GM12878 (cell line): ENCODE results near the gene APOBEC3C. TPM values are rescaled to one million over a fixed set of nuclear protein-coding genes. Genes with fewer than 3 reads are reported as not detected.

ENCODE experiments used
- ATAC-seq: fragments of 200-7000 bp; cut with Tn5 transposase; 3 replicates; pipeline ENCODE4 v1.9.1; 2020; ENCODE audit warnings: mild to moderate bottlenecking, moderate library complexity
- BruUV-seq: library from RNA; stranded (reverse); fragments of 400-500 nt; replicated peaks from 2 replicates; lab custom pipeline; 2021; lab: Mats Ljungman, UMichigan
- CTCF ChIA-PET: fragments of 300-600 bp; sonication (Branson Sonifier 250); formaldehyde crosslinking; extraction: SDS; loops from one replicate; lab custom pipeline; 2021; ENCODE audit warnings: inconsistent platforms; lab: Yijun Ruan, JAX
- POLR2A ChIA-PET: fragments of 350-600 bp; formaldehyde crosslinking; extraction: SDS; loops from one replicate; lab custom pipeline; 2021; ENCODE audit warnings: inconsistent platforms; lab: Charles Lee
- RAD21 ChIA-PET: fragments of 300-600 bp; sonication (Branson Sonifier 250); formaldehyde crosslinking; loops from one replicate; lab custom pipeline; 2023; ENCODE audit warnings: antibody characterized with exemption; ENCODE audit not compliant: unreplicated experiment; lab: Charles Lee
- SMC1A ChIA-PET: fragments of 300-600 bp; sonication (Branson Sonifier 250); formaldehyde crosslinking; loops from one replicate; lab custom pipeline; 2023; ENCODE audit not compliant: unreplicated experiment, uncharacterized antibody; lab: Charles Lee
- DNase-seq: peaks from one replicate; pipeline ENCODE4 v3.0.0-alpha.2; 2011; ENCODE audit warnings: low read depth, low spot score
- FAIRE-seq: peaks from 3 replicates; lab custom pipeline; 2011; peaks lifted over from hg19 to GRCh38; lab: Jason Lieb, UNC
- H2AFZ ChIP-seq: 2 replicates; pipeline ENCODE4 v1.6.0; 2011; ENCODE audit warnings: low read depth, low read length, control low read depth; ENCODE audit not compliant: control insufficient read depth
- H3K27ac ChIP-seq: 2 replicates; pipeline ENCODE4 v1.5.1; 2011; ENCODE audit warnings: control low read depth; ENCODE audit not compliant: control insufficient read depth, insufficient read depth
- H3K27me3 ChIP-seq, 2 experiments: replicated peaks in 1 of 2; 2 replicates each; pipeline versions ENCODE4 v1.6.0 to v1.6.1; 2011; ENCODE audit warnings: low read length in 1 of 2; ENCODE audit not compliant: control insufficient read depth in 2 of 2, insufficient read depth in 2 of 2
- H3K36me3 ChIP-seq, 2 experiments: 2 replicates each; pipeline ENCODE4 v1.5.1; 2011; ENCODE audit warnings: low read length in 1 of 2; ENCODE audit not compliant: control insufficient read depth in 2 of 2, insufficient read depth in 2 of 2
- H3K4me1 ChIP-seq: 2 replicates; pipeline ENCODE4 v1.6.1; 2011; ENCODE audit warnings: mild to moderate bottlenecking, low read length, moderate library complexity, mixed read lengths; ENCODE audit not compliant: control insufficient read depth, insufficient read depth
- H3K4me2 ChIP-seq: 2 replicates; pipeline ENCODE4 v1.6.0; 2011; ENCODE audit warnings: control low read depth; ENCODE audit not compliant: control insufficient read depth, insufficient read depth
- H3K4me3 ChIP-seq: fragments of 200-600 bp; sonication (generic); 2 replicates; pipeline ENCODE4 v1.5.1; 2016
- H3K79me2 ChIP-seq: 2 replicates; pipeline ENCODE4 v1.6.0; 2011; ENCODE audit warnings: low read length; ENCODE audit not compliant: control insufficient read depth, insufficient read depth
- H3K9ac ChIP-seq: 2 replicates; pipeline ENCODE4 v1.8.0; 2011; ENCODE audit warnings: low read length, control low read depth, mixed read lengths; ENCODE audit not compliant: control insufficient read depth, insufficient read depth
- H3K9me3 ChIP-seq: replicated peaks from 3 replicates; pipeline ENCODE4 v1.5.1; 2011; ENCODE audit warnings: mild to moderate bottlenecking, low read length; ENCODE audit not compliant: control insufficient read depth, insufficient read depth
- H4K20me1 ChIP-seq: 2 replicates; pipeline ENCODE4 v1.6.0; 2011; ENCODE audit not compliant: control insufficient read depth, insufficient read depth
- BHLHE40 ChIP-seq, 2 experiments: fragments of 450-650 bp in 1 of 2; IDR thresholded peaks; 2 replicates each; pipeline ENCODE4 v1.6.1; 2011 to 2017; ENCODE audit warnings: low read depth in 2 of 2, borderline replicate concordance in 1 of 2, improper control_type of control experiment in 1 of 2, low read length in 1 of 2, mild to moderate bottlenecking in 1 of 2
- CEBPZ ChIP-seq: fragments of 150-350 bp; IDR thresholded peaks from 2 replicates; pipeline ENCODE4 v1.6.1; 2016; ENCODE audit warnings: low read depth, low read length
- ELK1 ChIP-seq: IDR thresholded peaks from 2 replicates; pipeline ENCODE4 v1.6.1; 2012; ENCODE audit warnings: low read depth, low read length, improper control_type of control experiment
- EZH2 ChIP-seq: IDR thresholded peaks from 2 replicates; pipeline ENCODE4 v1.6.1; 2012; ENCODE audit warnings: low read depth, mild to moderate bottlenecking, control low read depth, inconsistent platforms, low read length, borderline replicate concordance; ENCODE audit not compliant: control insufficient read depth
- FOS ChIP-seq: IDR thresholded peaks from 3 replicates; pipeline ENCODE4 v1.6.1; 2011; ENCODE audit warnings: borderline replicate concordance; ENCODE audit not compliant: insufficient read length; ENCODE audit errors: extremely low read depth
- IKZF1 ChIP-seq: fragments of 450-650 bp; conservative IDR thresholded peaks from 2 replicates; pipeline ENCODE4 v1.6.1; 2017; ENCODE audit warnings: antibody characterized with exemption, mild to moderate bottlenecking
- MEF2A ChIP-seq: IDR thresholded peaks from 2 replicates; pipeline ENCODE4 v1.6.1; 2011; ENCODE audit warnings: low read depth, mild to moderate bottlenecking, low read length, moderate library complexity; ENCODE audit not compliant: insufficient read depth
- MYC ChIP-seq: IDR thresholded peaks from 2 replicates; pipeline ENCODE4 v1.6.1; 2011; ENCODE audit warnings: mild to moderate bottlenecking, low read length, moderate library complexity, inconsistent platforms; ENCODE audit not compliant: insufficient read depth, insufficient replicate concordance, insufficient read length, severe bottlenecking
- RFX5 ChIP-seq: IDR thresholded peaks from 2 replicates; pipeline ENCODE4 v1.6.1; 2011; ENCODE audit warnings: low read depth, low read length, improper control_type of control experiment
- SMC3 ChIP-seq: IDR thresholded peaks from 2 replicates; pipeline ENCODE4 v1.6.1; 2011; ENCODE audit warnings: low read length, improper control_type of control experiment, borderline replicate concordance
- SRF ChIP-seq, 2 experiments: IDR thresholded peaks; 2 replicates each; pipeline ENCODE4 v1.6.1; 2011; ENCODE audit warnings: low read depth in 2 of 2, low read length in 2 of 2, mild to moderate bottlenecking in 1 of 2, moderate library complexity in 1 of 2
- WRNIP1 ChIP-seq: IDR thresholded peaks from 2 replicates; pipeline ENCODE4 v1.6.1; 2011; ENCODE audit warnings: low read depth, low read length, improper control_type of control experiment, borderline replicate concordance
- ZNF592 ChIP-seq: fragments of 450-650 bp; IDR thresholded peaks from 2 replicates; pipeline ENCODE4 v1.6.1; 2017; ENCODE audit warnings: mild to moderate bottlenecking, moderate library complexity
- ZNF622 ChIP-seq: fragments of 450-650 bp; IDR thresholded peaks from 2 replicates; pipeline ENCODE4 v1.6.1; 2017; ENCODE audit warnings: mild to moderate bottlenecking, inconsistent platforms
- WGBS: methylation state at CpG from one replicate; pipeline ENCODE4 v1.1.6; 2016; ENCODE audit warnings: low lambda C conversion rate; ENCODE audit not compliant: insufficient replicate concordance, insufficient coverage; ENCODE audit errors: missing lambda C conversion rate; 5-methylcytosine and 5-hydroxymethylcytosine counted together
- in situ Hi-C: fragments of 300-500 bp; cut with MboI; formaldehyde crosslinking; loops from 9 replicates; pipeline ENCODE4 v1.14.3; 2018; ENCODE audit warnings: mixed read lengths
- intact Hi-C: fragments of 100-400 bp; cut with micrococcal nuclease; formaldehyde crosslinking; loops from one replicate; pipeline ENCODE4 v1.14.2; 2022; ENCODE audit not compliant: unreplicated experiment
- polyA plus RNA-seq, 11 experiments: library from polyadenylated mRNA; depleted of rRNA in 4 of 11; unstranded in 6 of 11; stranded (reverse) in 5 of 11; fragments of >200 nt; fragmentation: Nextera tagmentation in 4 of 11; fragmentation: Illumina TruSeq in 1 of 11; extraction: Ambion mirVana in 4 of 11; extraction: Trizol in 1 of 11; gene quantifications; 1 replicate in 1 of 11; 2 replicates in 10 of 11; pipeline versions ENCODE4 v1.2.1 to v1.2.3, GENCODE V29; 2011 to 2016; ENCODE audit warnings: inconsistent platforms in 2 of 11, missing spikeins in 2 of 11, low read depth in 1 of 11
- total RNA-seq, 4 experiments: library from RNA; depleted of rRNA in 3 of 4; stranded (reverse); fragments of >200 nt in 3 of 4; fragmentation: Illumina TruSeq in 1 of 4; extraction: Trizol in 1 of 4; gene quantifications; 2 replicates each; pipeline versions ENCODE4 v1.2.1 to v1.2.3, GENCODE V29; 2013 to 2021

APOBEC3C gene
- total and polyA plus RNA-seq, 10 of the 15 experiments (the other 5 are each of a cell fraction or from before 2014, with no cell fraction given): 22.9 to 290 (median 156) TPM

- TF ChIP-seq FOS (no peak), RFX5 (no peak), EZH2 (no peak), MEF2A (no peak), WRNIP1 (no peak), CEBPZ (no peak), BHLHE40 (IDR thresholded peaks at IDR 0.05; ENCODE audit: borderline replicate concordance in 1 of 2, low read depth in 2 of 2, low read length in 1 of 2) (no peak)
Observed at GRCh38 chr22:38968801-38969200, 45.3 kb upstream of the APOBEC3C start (continued).

- FAIRE-seq (no peak), ATAC-seq (no peak), DNase-seq (no peak)
- Histone ChIP-seq H3K79me2 (no peaks in the 10 kb centered on the region), H3K4me2 (no peak overlapping the region), H3K4me1 (peaks cover 9% of the 10 kb centered on the region), H3K27me3 (no peaks in the 10 kb centered on the region; a peak in 1 of 4 replicates), H4K20me1 (no peaks in the 10 kb centered on the region), H2AFZ (no peak overlapping the region), H3K4me3 (no peak overlapping the region), H3K9ac (no peak overlapping the region), H3K36me3 (no peaks in the 10 kb centered on the region), H3K9me3 (no peaks in the 10 kb centered on the region), H3K27ac (no peak overlapping the region)
- intact Hi-C loops (no loop called here), in situ Hi-C loops (no loop called here)
- ChIA-PET CTCF (interaction anchor here (0.6 to 7.8 kb wide), 5 partner anchors 11 to 367 kb away, joined by 3 to 73 read pairs (median 4); partner anchors contain the start of gene CBX6), SMC1A (interaction anchor here (1.8 to 6.9 kb wide), 3 partner anchors 11 to 100 kb away, joined by 5 to 50 read pairs (median 12); partner anchors contain the start of gene CBX6), RAD21 (interaction anchor here (1.0 to 5.2 kb wide), 3 partner anchors 34 to 202 kb away, joined by 3 to 39 read pairs (median 8); no protein-coding TSS in a partner anchor), POLR2A (interaction anchor here (1.2 kb wide), 1 partner anchor 101 kb away, joined by 3 read pairs; no protein-coding TSS in a partner anchor)
- 37% methylated on average over 8 of the region's 8 CpGs for WGBS
- no TSS peak for BruUV-seq
- TF ChIP-seq ZNF622: no peak
- no peak for TF ChIP-seq IKZF1
- no peak for TF ChIP-seq MYC
- no peak for TF ChIP-seq ZNF592
- TF ChIP-seq SRF (IDR thresholded peaks at IDR 0.05; ENCODE audit: low read depth in 2 of 2, low read length in 2 of 2): no peak
- TF ChIP-seq SMC3: no peak
- no peak for TF ChIP-seq ELK1
Observed at GRCh38 chr22:38970551-38970950, 43.5 kb upstream of the APOBEC3C start.
